Measurements from ENCODE around the gene RITA1.

The RITA1 gene

DNA sequence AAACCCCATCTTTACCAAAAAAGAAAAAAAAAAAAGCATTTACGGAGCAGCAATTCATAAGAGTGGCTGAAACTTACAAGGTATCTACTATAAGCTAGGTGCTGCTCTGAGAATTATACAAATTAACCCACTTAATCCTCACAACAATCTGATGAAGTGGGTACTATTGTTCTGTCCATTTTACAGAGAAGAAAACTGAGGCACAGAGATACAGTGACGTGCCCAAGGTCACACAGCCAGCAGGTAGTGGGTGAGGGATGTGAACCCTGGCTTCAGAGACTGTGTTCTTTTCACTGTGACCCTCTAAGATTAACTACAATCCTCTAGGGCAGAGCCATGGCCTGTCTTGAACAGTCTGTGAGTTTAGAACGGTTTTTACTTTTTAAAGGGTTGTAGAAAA lies 3.5 kb upstream of the RITA1 start:
- peaks cover 31% of the 10 kb centered on the region for H3K4me1 Mint-ChIP-seq (ENCODE audit: low read depth)
- peaks cover 45% of the 10 kb centered on the region for H3K36me3 Mint-ChIP-seq (ENCODE audit: low read depth)
- H3K9me3 Mint-ChIP-seq, result no peaks in the 10 kb centered on the region
- H3K4me3 Mint-ChIP-seq, result no peak overlapping the region
- peak overlapping the region; percentile 45 for H3K27ac Mint-ChIP-seq
- H3K27me3 Mint-ChIP-seq, result no peaks in the 10 kb centered on the region

DNA sequence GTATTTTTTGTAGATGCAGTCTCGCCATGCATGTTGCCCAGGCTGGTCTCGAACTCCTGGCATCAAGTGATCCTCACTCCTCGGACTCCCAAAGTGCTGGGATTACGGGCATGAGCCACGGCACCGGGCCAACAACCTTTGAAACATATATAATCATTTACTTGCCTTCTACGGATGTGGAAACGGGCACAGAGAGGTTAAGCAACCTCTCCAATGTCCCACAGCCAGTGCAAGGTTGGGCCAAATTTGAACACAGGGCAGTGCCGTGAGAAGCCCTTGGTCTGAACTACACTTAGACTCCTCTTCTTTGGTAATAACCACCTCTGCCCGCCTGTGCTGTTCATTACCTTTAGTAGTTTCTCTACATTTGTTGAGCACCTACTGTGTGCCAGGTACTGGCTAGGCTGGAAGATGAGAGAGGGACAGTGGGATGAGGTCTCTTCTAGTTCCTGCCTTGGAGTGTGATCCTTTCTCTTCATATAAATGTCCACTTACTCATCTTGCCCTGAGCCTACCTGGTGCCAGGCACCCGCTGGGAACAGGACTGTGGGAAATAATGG lies 2.4 kb upstream of the RITA1 start:
- H3K4me3 Mint-ChIP-seq, result peak overlapping the region; percentile 94
- no peaks in the 10 kb centered on the region for H3K9me3 Mint-ChIP-seq
- H3K36me3 Mint-ChIP-seq (ENCODE audit: low read depth), result peaks cover 42% of the 10 kb centered on the region
- H3K27ac Mint-ChIP-seq, result peak overlapping the region; percentile 85
- no peaks in the 10 kb centered on the region for H3K27me3 Mint-ChIP-seq
- H3K4me1 Mint-ChIP-seq (ENCODE audit: low read depth), result peaks cover 40% of the 10 kb centered on the region

DNA sequence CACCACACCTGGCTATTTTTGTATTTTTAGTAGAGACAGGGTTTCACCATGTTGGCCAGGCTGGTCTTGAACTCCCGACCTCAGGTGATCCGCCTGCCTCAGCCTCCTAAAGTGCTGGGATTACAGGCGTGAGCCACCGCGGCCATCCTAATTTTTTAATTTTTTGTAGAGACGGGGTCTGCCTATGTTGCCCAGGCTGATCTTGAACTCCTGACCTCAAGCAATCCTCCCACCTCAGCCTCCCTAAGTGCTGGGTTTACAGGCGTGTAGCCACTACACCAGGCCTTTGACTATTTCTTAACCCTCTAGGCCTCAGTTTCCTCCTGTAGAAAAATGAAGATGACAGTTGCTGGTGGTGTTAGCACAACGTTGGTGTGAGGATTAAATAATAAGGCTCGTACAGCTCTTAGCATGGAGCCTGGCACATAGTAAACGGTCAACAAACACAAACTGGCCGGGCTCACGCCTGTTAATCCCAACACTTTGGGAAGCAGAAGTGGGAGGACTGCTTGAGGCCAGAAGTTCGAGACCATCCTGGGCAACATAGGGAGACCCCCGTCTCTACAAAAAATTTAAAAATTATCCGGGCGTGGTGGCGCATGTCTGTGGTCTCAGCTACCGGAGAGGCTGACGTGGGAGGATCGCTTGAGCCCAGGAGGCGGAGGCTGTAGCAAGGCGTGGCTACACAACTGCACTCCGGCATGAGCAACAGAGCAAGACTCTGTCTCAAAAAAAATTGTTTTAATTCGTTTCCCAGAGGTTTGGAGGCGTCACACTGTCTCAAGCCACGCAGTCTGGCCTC lies 1.2 kb upstream of the RITA1 start:
- Mint-ChIP-seq H3K9me3 (no peaks in the 10 kb centered on the region), H3K4me1 (ENCODE audit: low read depth) (peaks cover 40% of the 10 kb centered on the region), H3K4me3 (peak overlapping the region; percentile 94), H3K27me3 (no peaks in the 10 kb centered on the region), H3K36me3 (ENCODE audit: low read depth) (peaks cover 37% of the 10 kb centered on the region), H3K27ac (peak overlapping the region; percentile 95)

DNA sequence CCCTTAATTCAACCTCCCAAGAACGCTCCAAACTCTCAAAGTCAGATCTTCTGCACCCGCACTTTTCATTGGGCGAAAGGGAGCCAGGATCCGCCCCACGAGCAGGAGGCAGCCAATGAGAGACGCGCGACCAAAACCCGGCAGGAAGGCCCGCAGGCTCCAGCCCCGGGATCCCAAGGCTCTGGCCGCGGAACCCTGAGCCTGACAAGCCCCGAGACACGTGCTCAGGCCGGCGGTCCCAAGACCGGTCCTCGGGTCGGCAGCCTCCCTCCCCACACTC lies 681 bp upstream of the RITA1 start:
- Mint-ChIP-seq H3K9me3 (no peaks in the 10 kb centered on the region), H3K4me3 (peak overlapping the region; percentile 94), H3K36me3 (ENCODE audit: low read depth) (peaks cover 35% of the 10 kb centered on the region), H3K4me1 (ENCODE audit: low read depth) (peaks cover 40% of the 10 kb centered on the region), H3K27ac (peak overlapping the region; percentile 95), H3K27me3 (no peaks in the 10 kb centered on the region)

DNA sequence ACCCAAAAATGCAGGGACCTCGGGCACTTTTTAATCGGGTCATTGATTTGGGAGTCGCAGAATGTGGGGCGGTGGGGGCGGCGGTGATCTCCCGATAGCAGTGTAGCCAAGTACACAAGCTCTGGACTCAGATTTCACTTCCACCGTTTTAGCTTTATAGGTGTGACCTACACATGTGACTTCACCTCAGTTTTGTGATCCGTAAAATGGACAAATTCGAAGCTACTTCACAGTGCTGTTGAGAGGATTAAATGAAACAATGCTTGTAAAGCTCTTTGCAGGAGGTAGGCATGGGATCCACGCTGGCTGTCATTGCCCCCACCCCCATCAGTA lies 478 bp downstream of the RITA1 start:
- H3K4me1 Mint-ChIP-seq (ENCODE audit: low read depth), result peaks cover 40% of the 10 kb centered on the region
- peak overlapping the region; percentile 94 for H3K4me3 Mint-ChIP-seq
- H3K27ac Mint-ChIP-seq, result peak overlapping the region; percentile 95
- peaks cover 36% of the 10 kb centered on the region for H3K36me3 Mint-ChIP-seq (ENCODE audit: low read depth)
- no peaks in the 10 kb centered on the region for H3K9me3 Mint-ChIP-seq
- H3K27me3 Mint-ChIP-seq, result no peaks in the 10 kb centered on the region

DNA sequence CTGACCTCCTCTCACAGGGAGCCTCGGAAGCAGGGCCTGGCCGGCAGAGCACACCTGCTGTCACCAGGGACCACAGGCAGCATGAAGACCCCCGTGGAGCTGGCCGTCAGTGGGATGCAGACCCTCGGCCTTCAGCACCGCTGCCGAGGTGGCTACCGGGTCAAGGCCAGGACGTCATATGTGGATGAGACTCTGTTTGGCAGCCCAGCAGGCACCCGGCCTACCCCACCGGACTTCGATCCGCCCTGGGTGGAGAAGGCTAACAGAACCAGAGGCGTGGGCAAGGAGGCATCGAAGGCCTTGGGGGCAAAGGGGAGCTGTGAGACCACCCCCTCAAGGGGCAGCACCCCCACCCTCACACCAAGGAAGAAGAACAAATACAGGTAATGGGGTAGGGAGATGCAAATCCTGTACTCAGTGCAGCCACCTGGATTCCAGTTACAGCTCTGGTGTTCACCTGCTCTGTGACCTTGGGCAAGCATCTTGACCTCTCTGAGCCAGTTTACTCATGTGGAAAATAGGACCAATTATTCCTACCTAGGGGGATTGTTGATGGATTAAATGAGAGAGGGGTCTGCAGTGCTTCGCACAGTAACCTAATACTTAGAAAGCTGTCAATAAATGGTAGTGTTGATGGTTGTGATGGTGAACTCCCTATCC lies 1.3 kb downstream of the RITA1 start:
- Mint-ChIP-seq H3K4me3 (peak overlapping the region; percentile 94), H3K9me3 (no peaks in the 10 kb centered on the region), H3K36me3 (ENCODE audit: low read depth) (peaks cover 39% of the 10 kb centered on the region), H3K27ac (peak overlapping the region; percentile 95), H3K27me3 (no peaks in the 10 kb centered on the region), H3K4me1 (ENCODE audit: low read depth) (peaks cover 40% of the 10 kb centered on the region)

DNA sequence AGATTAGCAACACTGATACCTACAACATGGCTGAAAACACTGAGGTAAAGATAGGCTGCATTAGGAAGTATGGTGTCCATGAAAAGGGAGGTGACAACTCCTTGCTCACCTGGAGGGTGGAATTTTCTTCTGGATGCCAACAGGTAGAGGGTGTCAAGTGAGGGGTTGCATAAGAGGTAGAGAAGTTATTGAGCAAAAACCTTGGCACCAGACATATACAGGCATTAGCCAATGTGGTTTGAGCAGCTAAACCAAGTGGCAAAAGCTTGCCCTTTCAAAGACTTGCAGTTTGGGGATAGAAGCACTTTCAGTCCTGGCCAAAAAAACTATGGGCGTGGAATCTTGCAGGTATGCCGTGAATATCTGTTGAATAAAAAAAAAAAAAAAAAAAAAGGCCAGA lies 3.8 kb downstream of the RITA1 start:
- peaks cover 47% of the 10 kb centered on the region for H3K36me3 Mint-ChIP-seq (ENCODE audit: low read depth)
- peaks cover 24% of the 10 kb centered on the region for H3K4me1 Mint-ChIP-seq (ENCODE audit: low read depth)
- H3K9me3 Mint-ChIP-seq, result no peaks in the 10 kb centered on the region
- no peak overlapping the region for H3K4me3 Mint-ChIP-seq
- H3K27ac Mint-ChIP-seq, result no peak overlapping the region
- H3K27me3 Mint-ChIP-seq, result no peaks in the 10 kb centered on the region

DNA sequence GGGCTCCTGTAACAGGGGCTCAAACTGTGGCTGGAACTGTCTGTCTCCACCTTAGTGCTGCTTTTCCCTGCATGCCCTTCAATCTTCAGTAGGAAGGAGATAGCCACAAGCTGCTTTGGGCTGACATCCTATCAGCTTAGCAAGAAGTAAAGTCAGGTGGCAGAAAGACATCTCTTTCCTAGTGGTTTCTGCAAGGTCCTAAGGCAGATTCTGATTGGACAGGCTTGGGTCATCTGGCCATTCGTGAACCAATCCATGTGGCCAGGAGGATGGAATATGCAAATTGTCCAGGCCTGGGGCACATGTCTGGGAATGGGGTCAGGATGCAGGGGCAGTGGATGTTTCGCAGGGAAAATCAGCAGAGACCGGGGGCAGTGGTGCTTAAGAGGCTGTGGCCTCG lies 5.2 kb downstream of the RITA1 start:
- Mint-ChIP-seq H3K4me1 (ENCODE audit: low read depth) (peaks cover 24% of the 10 kb centered on the region), H3K4me3 (no peak overlapping the region), H3K9me3 (no peaks in the 10 kb centered on the region), H3K27ac (no peak overlapping the region), H3K27me3 (no peaks in the 10 kb centered on the region), H3K36me3 (ENCODE audit: low read depth) (peaks cover 51% of the 10 kb centered on the region)

DNA sequence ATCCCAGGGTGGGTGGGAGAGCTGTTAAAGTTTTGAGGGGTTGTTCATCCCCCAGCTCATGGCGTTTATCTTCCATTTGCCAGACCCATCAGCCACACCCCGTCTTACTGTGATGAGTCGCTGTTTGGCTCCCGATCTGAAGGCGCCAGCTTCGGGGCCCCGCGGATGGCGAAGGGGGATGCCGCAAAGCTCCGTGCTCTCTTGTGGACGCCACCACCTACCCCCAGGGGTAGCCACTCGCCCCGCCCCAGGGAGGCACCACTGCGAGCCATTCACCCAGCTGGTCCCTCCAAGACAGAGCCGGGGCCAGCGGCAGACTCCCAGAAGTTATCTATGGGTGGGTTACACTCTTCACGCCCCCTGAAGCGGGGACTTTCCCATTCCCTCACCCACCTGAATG lies 5.7 kb downstream of the RITA1 start:
- no peak overlapping the region for H3K27ac Mint-ChIP-seq

DNA sequence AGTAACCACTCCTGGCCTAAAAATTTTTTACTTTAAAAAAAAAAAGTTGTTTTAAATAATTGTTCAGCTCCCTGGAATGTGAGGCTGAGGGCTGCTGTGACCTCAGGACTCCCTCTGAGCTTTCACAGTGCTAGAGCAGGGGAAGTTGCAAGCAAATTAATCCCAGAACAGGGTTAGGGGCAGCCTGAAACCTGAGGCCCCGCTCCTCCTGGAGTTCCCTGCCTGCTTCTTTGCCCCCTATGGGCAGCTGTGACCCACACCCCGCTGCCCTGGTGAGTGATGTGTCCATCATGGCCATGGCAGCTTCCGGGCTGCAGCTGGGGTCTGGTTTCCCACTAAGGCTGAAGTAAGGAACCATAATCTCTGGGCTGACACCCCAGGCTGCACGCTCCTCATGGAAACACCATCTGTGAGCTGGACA lies 9.5 kb downstream of the RITA1 start:
- Mint-ChIP-seq H3K36me3 (ENCODE audit: low read depth) (peaks cover 33% of the 10 kb centered on the region), H3K9me3 (no peaks in the 10 kb centered on the region), H3K27me3 (no peaks in the 10 kb centered on the region), H3K27ac (no peak overlapping the region), H3K4me3 (no peak overlapping the region), H3K4me1 (ENCODE audit: low read depth) (peaks cover 4% of the 10 kb centered on the region)

More for the DNA sequence above, 5.7 kb downstream of the RITA1 start:
- Mint-ChIP-seq H3K9me3 (no peaks in the 10 kb centered on the region), H3K27me3 (no peaks in the 10 kb centered on the region), H3K4me1 (ENCODE audit: low read depth) (peaks cover 21% of the 10 kb centered on the region), H3K36me3 (ENCODE audit: low read depth) (peaks cover 51% of the 10 kb centered on the region), H3K4me3 (no peak overlapping the region)

DNA sequence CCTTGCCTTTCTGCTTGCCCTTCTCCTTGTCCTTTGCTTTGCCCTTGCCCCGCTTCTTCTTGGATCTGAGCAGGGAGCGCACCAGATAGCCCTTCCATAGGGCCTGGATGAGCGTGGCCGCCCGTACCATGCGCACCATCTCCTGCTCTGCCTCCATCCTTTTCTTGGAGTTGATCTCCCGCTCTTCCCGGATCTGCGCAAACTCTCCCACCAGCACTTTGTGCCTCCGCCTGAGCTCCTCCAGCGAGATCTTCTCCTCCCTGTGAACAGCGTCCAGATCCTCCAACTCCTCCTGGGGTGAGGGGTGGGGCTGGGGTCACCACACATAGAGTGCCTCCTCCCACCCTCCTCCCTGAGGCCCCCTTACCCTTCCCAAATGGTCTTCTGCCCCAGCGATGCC lies 10.1 kb downstream of the RITA1 start:
- H3K4me1 Mint-ChIP-seq (ENCODE audit: low read depth), result peaks cover 4% of the 10 kb centered on the region
- H3K27me3 Mint-ChIP-seq, result no peaks in the 10 kb centered on the region
- no peaks in the 10 kb centered on the region for H3K9me3 Mint-ChIP-seq
- H3K36me3 Mint-ChIP-seq (ENCODE audit: low read depth), result peaks cover 28% of the 10 kb centered on the region
- no peak overlapping the region for H3K4me3 Mint-ChIP-seq
- H3K27ac Mint-ChIP-seq, result no peak overlapping the region

DNA sequence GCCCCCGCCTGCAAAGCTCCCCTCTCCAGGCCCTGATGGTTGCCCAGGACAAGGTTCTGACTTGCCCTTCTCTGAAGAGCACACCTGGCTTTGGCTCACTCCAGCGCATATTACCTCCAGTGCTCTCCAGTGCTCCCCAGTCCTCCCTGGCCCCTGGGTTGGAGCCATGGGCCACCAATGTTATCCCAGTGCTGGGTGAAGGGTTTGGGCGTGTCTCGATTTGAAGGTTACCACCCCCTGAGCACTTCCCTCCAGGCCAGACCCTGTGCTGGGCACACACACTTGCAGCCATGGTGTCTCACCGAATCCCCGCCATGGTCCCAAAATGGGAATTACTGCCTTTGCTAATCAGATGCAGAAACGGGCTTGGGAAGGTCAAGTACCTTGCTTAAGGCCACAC lies 11.1 kb downstream of the RITA1 start:
- Mint-ChIP-seq H3K27me3 (no peaks in the 10 kb centered on the region), H3K4me3 (no peak overlapping the region)

DNA sequence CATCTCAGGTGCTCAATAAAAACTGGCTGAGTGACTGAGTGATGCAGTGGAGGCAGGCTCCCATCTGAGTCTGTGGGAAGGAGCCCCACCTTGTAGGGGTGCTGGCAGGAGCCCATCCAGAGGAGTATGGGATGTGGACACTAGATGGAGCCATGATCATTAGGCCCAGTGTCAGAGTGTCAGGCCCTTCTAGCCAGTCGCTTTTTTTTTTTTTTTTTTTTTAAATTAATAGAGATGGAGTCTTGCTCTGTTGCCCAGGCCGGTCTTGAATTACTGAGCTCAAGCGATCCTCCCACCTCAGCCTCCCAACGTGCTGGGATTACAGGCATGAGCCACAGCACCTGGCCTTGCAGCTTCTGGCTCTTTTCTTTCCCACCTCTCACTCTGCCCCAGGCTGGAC lies 11.5 kb downstream of the RITA1 start:
- no peak overlapping the region for H3K4me3 Mint-ChIP-seq
- peaks cover 4% of the 10 kb centered on the region for H3K4me1 Mint-ChIP-seq (ENCODE audit: low read depth)
- no peak overlapping the region for H3K27ac Mint-ChIP-seq
- no peaks in the 10 kb centered on the region for H3K27me3 Mint-ChIP-seq
- H3K36me3 Mint-ChIP-seq (ENCODE audit: low read depth), result peaks cover 19% of the 10 kb centered on the region
- no peaks in the 10 kb centered on the region for H3K9me3 Mint-ChIP-seq

More for the DNA sequence above, 11.1 kb downstream of the RITA1 start:
- H3K9me3 Mint-ChIP-seq, result no peaks in the 10 kb centered on the region
- H3K36me3 Mint-ChIP-seq (ENCODE audit: low read depth), result peaks cover 23% of the 10 kb centered on the region
- H3K27ac Mint-ChIP-seq, result no peak overlapping the region
- peaks cover 4% of the 10 kb centered on the region for H3K4me1 Mint-ChIP-seq (ENCODE audit: low read depth)

DNA sequence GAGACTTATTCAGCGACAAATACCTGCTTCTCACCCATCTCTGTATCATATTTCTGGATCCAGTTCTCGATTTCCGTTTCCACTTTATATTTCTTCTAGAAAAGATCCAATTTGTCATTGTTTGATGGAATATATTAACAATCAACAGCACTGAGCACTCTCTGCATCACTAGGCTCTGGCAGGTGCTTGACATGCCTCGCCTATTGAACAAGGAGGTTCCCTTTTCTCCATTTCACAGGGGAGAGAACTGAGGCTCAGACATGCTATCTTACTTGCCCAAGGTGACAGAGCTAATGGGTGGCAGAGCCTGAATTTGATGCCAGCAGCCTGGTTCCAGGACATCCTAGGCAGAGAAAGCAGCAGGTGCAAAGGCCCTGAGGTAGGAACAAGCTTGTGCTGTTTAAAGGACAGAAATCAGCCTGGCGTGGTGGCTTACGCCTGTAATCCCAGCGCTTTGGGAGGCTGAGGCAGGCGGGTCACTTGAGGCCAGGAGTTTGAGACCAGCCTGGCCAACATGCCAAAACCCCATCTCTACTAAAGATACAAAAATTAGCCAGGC lies 12.1 kb downstream of the RITA1 start:
- no peak overlapping the region for H3K27ac Mint-ChIP-seq
- H3K36me3 Mint-ChIP-seq (ENCODE audit: low read depth), result peaks cover 13% of the 10 kb centered on the region
- H3K4me1 Mint-ChIP-seq (ENCODE audit: low read depth), result peaks cover 4% of the 10 kb centered on the region
- no peaks in the 10 kb centered on the region for H3K27me3 Mint-ChIP-seq
- no peak overlapping the region for H3K4me3 Mint-ChIP-seq
- no peaks in the 10 kb centered on the region for H3K9me3 Mint-ChIP-seq

DNA sequence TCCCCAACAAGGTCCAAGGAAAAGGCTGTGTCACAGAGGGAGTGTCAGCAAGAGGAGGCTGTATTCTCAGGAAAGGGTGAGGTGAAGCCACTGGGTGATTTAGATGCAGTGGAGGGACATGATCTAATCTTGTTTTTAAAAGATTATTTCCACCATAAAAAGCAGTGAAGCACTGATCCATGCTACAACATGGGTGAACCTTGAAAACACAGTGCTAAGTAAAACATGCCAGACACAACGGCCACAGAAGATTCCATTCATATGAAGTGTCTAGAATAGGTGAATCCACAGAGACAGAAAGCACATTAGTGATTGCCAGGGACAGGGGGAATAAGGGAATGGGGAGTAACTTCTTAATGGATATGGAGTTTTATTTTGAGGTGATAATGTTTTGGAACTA lies 12.8 kb downstream of the RITA1 start:
- H3K4me1 Mint-ChIP-seq (ENCODE audit: low read depth), result peaks cover 4% of the 10 kb centered on the region

More for the DNA sequence above, 12.8 kb downstream of the RITA1 start:
- Mint-ChIP-seq H3K9me3 (no peaks in the 10 kb centered on the region), H3K4me3 (no peak overlapping the region), H3K27me3 (no peaks in the 10 kb centered on the region), H3K36me3 (ENCODE audit: low read depth) (peaks cover 9% of the 10 kb centered on the region), H3K27ac (no peak overlapping the region)
